Measurements from ENCODE around the gene POR. TPM values are rescaled to one million over a fixed set of nuclear protein-coding genes. Genes with fewer than 3 reads are reported as not detected.
"Not testable (repeated sequence)": the region's sequence is repeated elsewhere in the genome, so short reads cannot be mapped to it uniquely, and the experiment has no call there.

The POR gene
- total RNA-seq, 1 donor from 2014 or later: 236 TPM

DNA sequence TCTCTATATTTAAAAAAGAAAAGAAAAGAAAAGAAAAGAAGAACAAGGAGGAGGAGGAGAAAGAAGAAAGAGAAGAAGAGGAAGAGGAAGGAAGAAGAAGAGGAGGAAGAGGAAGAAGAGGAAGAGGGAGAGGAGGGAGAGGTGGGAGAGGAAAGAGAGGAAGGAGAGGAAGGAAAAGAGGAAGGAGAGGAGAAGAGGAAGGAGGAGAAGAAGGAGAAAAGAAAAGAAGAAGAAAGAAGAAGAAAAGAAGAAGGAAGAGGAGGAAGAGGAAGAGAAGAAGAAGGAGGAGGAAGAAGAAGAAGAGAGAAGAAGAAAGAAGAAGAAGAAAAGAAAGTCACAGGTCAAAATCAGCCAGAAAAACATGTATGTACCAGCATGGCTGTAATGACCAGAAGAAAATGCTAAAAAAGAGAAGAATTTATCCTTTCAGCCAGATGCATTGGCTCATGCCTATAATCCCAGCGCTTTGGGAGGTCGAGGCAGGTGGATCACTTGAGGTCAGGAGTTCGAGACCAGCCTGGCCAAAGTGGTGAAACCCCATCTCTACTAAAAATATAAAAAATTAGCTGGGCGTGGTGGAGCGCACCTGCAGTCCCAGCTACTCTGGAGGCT lies 5.3 kb upstream of the POR start:
- TF ChIP-seq, protein P1, sequence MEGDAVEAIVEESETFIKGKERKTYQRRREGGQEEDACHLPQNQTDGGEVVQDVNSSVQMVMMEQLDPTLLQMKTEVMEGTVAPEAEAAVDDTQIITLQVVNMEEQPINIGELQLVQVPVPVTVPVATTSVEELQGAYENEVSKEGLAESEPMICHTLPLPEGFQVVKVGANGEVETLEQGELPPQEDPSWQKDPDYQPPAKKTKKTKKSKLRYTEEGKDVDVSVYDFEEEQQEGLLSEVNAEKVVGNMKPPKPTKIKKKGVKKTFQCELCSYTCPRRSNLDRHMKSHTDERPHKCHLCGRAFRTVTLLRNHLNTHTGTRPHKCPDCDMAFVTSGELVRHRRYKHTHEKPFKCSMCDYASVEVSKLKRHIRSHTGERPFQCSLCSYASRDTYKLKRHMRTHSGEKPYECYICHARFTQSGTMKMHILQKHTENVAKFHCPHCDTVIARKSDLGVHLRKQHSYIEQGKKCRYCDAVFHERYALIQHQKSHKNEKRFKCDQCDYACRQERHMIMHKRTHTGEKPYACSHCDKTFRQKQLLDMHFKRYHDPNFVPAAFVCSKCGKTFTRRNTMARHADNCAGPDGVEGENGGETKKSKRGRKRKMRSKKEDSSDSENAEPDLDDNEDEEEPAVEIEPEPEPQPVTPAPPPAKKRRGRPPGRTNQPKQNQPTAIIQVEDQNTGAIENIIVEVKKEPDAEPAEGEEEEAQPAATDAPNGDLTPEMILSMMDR (IDR thresholded peaks at IDR 0.05): no peak
- DNase-seq (ENCODE audit: low spot score in 2 of 2): no peak
- intact Hi-C loops (cut with DNase I): no loop called here

DNA sequence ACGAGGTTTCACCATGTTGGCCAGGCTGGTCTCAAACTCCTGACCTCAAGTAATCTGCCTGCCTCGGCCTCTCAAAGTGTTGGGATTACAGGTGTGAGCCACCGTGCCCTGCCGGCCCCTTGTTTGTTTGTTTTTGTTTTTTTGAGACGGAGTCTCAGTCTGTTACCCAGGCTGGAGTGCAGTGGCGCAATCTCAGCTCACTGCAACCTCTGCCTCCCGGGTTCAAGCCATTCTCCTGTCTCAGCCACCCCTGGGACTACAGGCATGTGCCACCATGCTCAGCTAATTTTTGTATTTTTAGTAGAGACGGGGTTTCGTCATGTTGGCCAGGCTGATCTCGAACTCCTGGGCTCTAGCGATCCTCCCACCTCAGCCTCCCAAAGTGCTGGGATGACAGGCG lies 3.8 kb upstream of the POR start:
- H3K9me3 ChIP-seq; H3K4me3 ChIP-seq; H3K27ac ChIP-seq; H3K36me3 ChIP-seq; H3K27me3 ChIP-seq; DNase-seq (ENCODE audit: low spot score in 2 of 2); H3K4me1 ChIP-seq; intact Hi-C loops (cut with DNase I): not testable (repeated sequence)

More for the DNA sequence above, 5.3 kb upstream of the POR start:
- H3K9me3 ChIP-seq: no peaks in the 10 kb centered on the region
- no peak overlapping the region for H3K4me3 ChIP-seq
- no peak overlapping the region for H3K27ac ChIP-seq
- H3K27me3 ChIP-seq: no peaks in the 10 kb centered on the region
- no peaks in the 10 kb centered on the region for H3K36me3 ChIP-seq
- H3K4me1 ChIP-seq: peaks cover 0 to 3% of the 10 kb centered on the region in 2 donors

DNA sequence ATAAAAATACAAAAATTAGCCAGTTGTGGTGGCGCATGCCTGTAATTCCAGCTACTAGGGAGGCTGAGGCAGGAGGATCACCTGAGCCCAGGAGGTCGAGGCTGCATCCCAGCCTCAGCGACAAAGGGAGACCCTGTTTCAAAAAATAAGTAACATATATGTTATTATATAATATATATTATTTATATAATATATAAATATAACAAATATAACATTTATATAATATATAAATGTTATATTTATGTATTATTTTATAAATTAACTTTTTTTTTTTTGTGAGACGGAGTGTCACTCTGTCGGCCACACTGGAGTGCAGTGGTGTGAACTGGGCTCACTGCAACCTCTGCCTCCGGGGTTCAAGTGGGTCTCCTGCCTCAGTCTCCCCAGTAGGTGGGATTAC lies 1.5 kb upstream of the POR start:
- H3K27ac ChIP-seq: no peak overlapping the region
- H3K9me3 ChIP-seq: no peaks in the 10 kb centered on the region
- peaks cover 3% of the 10 kb centered on the region in 2 donors for H3K4me1 ChIP-seq
- TF ChIP-seq, protein P1 (IDR thresholded peaks at IDR 0.05): no peak
- no peak overlapping the region for H3K4me3 ChIP-seq
- DNase-seq (ENCODE audit: low spot score in 2 of 2): no peak
- no peaks in the 10 kb centered on the region for H3K36me3 ChIP-seq
- H3K27me3 ChIP-seq: no peaks in the 10 kb centered on the region
- intact Hi-C loops (cut with DNase I): no loop called here

DNA sequence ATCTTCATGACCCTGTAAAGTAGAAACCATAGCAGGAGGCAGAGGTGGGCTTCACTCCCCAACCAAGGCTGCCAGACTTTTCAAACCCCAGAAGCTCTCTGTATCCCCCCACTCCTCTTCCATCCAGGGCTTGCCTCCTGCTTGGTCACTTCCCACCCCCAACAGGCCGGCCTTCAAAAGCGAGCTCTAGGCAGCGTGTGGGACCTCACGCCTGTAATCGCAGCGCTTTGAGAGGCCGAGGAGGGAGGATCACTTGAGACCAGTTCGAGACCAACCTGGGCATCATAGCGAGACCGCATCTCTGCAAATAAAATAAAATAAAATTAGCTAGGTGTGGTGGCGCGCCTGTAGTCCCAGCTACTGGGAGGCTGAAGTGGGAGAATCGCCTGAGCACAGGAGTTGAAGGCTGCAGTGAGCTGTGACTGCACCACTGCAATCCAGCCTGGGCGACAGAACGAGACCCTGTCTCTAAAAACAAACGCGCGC lies 743 bp upstream of the POR start:
- Histone ChIP-seq H3K27me3 (no peaks in the 10 kb centered on the region), H3K4me1 (peaks cover 3 to 5% of the 10 kb centered on the region in 2 donors), H3K36me3 (no peaks in the 10 kb centered on the region), H3K27ac (peak overlapping the region; percentile 75 to 81), H3K9me3 (no peaks in the 10 kb centered on the region), H3K4me3 (peak overlapping the region; percentile 81 to 84)
- TF ChIP-seq, protein P1 (IDR thresholded peaks at IDR 0.05): no peak
- intact Hi-C loops (cut with DNase I): loop anchor here (1.0 kb wide), 1 partner anchor 35 kb away; the partner anchor contains the start of gene RHBDD2
- no peak for DNase-seq (ENCODE audit: low spot score in 2 of 2)

DNA sequence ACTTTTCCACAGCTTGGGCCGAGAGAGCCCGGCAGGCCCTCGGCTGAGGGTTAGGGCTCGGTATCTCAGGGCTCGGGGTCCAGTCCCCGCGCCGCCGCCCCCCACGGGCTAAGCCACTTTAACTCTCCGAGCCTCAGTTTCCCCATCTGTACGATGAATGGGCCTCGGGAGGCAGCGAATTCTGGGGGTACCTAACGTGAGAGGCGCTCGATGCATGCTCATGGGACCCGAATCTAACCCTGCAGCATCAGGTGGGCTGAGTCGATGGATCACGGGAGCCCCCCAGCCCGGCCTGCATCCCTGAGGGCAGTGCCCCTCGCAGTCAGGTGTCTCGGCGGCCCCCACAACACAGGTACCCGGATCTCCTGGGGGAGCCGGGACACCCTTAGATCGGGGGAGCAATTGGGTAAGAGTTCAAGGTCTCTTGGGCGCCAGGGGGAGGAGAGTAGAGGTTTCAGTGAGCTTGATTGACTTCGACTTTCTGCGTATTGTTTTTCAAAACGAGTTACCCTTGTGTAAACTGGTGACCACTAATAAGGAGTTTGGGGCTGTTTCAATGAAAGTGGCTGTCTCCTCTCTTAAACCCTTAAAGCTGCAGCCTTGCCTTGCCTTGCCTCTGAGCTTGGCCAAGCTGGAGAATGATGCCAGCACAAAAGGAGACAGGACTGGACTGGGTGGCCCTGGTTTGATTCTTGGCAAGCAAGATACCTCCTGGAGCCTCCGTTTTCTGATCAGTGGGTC lies 631 bp downstream of the POR start:
- peak overlapping the region; percentile 81 to 84 for H3K27ac ChIP-seq
- H3K9me3 ChIP-seq: no peaks in the 10 kb centered on the region
- TF ChIP-seq, protein P1 (IDR thresholded peaks at IDR 0.05): no peak
- no peaks in the 10 kb centered on the region for H3K36me3 ChIP-seq
- peak overlapping the region; percentile 81 to 84 for H3K4me3 ChIP-seq
- no peak for DNase-seq (ENCODE audit: low spot score in 2 of 2)
- intact Hi-C loops (cut with DNase I): loop anchor here (1.0 to 5.0 kb wide), 3 partner anchors 47 to 97 kb away; partner anchors contain the start of gene TMEM120A
- H3K4me1 ChIP-seq: peaks cover 3 to 5% of the 10 kb centered on the region in 2 donors
- H3K27me3 ChIP-seq: no peaks in the 10 kb centered on the region

DNA sequence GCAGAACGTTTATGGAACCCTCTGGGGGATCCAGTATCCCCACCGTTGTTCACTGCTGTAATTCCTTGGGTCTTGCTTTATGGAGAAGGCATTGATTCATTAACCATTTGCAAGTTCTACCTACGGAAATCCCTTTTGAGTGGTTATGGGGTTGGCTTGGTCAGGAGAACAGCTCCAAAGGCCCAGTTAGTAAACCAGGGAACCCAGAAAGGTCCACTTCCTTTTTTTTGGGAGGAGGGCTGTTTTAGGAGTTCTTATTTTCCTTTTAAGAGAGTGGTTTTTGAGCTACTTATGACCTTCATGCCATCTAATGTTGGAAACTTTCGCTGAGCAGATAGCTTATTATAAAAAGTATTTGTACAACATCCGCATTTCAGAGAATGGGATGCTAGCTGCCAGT lies 1.3 kb downstream of the POR start:
- H3K36me3 ChIP-seq: no peaks in the 10 kb centered on the region
- TF ChIP-seq, protein P1 (IDR thresholded peaks at IDR 0.05): no peak
- H3K9me3 ChIP-seq: no peaks in the 10 kb centered on the region
- peaks cover 3 to 5% of the 10 kb centered on the region in 2 donors for H3K4me1 ChIP-seq
- peak overlapping the region; percentile 81 to 84 for H3K27ac ChIP-seq
- intact Hi-C loops (cut with DNase I): loop anchor here (5.0 kb wide), 1 partner anchor 96 kb away; no protein-coding TSS in a partner anchor
- H3K27me3 ChIP-seq: no peaks in the 10 kb centered on the region
- no peak for DNase-seq (ENCODE audit: low spot score in 2 of 2)
- peak overlapping the region; percentile 81 to 84 for H3K4me3 ChIP-seq
